Measurements from ENCODE around the gene RHBDF1. TPM values are rescaled to one million over a fixed set of nuclear protein-coding genes. Genes with fewer than 3 reads are reported as not detected.

The RHBDF1 gene
- total RNA-seq, 1 experiment from 2014 or later, result 26.3 TPM

DNA sequence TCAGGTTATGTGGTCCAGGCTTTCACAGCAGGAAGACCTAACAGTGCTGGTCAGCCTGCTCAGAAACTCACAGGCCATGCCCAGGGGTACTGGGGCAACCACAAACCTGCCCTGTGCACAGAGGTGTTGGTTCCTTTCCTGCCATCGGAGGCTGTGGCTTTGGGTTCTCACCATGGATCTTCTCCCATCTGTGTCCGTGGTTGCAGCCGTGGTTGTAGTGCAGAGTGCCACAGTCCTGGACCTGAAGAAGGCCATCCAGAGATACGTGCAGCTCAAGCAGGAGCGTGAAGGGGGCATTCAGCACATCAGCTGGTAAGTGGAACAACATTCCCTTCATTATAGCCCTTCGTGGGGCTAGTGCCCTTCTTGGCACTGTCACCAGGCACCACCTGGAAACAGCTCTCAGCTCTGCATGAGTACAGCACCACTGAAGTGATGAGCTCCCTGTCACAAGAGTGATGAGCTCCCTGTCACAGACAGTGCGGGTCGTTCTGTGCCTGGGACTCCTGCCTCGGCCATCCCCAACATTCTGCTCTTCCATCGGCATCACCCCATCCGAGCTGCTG, 16.8 kb downstream of the RHBDF1 start:
- POLR2A ChIA-PET (ENCODE audit: unreplicated experiment), result no interaction called here
- CTCF ChIA-PET, result no interaction called here
- no peak overlapping the region for H3K4me3 ChIP-seq (ENCODE audit: low read length)
- intact Hi-C loops (cut with micrococcal nuclease), result no loop called here
- H3F3A ChIP-seq (ENCODE audit: low read length, unreplicated experiment), result no peaks in the 10 kb centered on the region
- TF ChIP-seq CTCF (conservative IDR thresholded peaks at IDR 0.05; ENCODE audit: low read depth, low read length) (no peak), EZH2phosphoT487 (IDR thresholded peaks at IDR 0.05; ENCODE audit: borderline replicate concordance, low read length) (no peak), EZH2 (IDR thresholded peaks at IDR 0.05; ENCODE audit: low read length, unreplicated experiment) (no peak)
- no peak overlapping the region for H3K27ac ChIP-seq (ENCODE audit: low read length)
- no peak overlapping the region for H3K9ac ChIP-seq (ENCODE audit: low read length)
- H3K79me2 ChIP-seq (ENCODE audit: low read length), result peaks cover 43% of the 10 kb centered on the region
- H3K9me3 ChIP-seq (ENCODE audit: low read length), result no peaks in the 10 kb centered on the region
- ATAC-seq, result no peak
- no peak overlapping the region for H3K4me2 ChIP-seq (ENCODE audit: low read length)
- no TSS peak for BruUV-seq (replicated peaks)
- no peaks in the 10 kb centered on the region; the same call in 1 of the 2 replicates for H3K36me3 ChIP-seq (ENCODE audit: low read depth, low read length)
- DNase-seq, result no peak
- no peaks in the 10 kb centered on the region for H3K27me3 ChIP-seq (ENCODE audit: low read length)
- 0 out of 2 replicates have a peak, but pooled peaks cover 5% of the 10 kb centered on the region for H3K4me1 ChIP-seq (ENCODE audit: insufficient read depth, low read length)
- H3K9me2 ChIP-seq (replicated peaks; ENCODE audit: low read length), result no peaks in the 10 kb centered on the region
- no peaks in the 10 kb centered on the region for H4K20me1 ChIP-seq (ENCODE audit: low read length)
- no peak overlapping the region for H2AFZ ChIP-seq (ENCODE audit: low read length)

DNA sequence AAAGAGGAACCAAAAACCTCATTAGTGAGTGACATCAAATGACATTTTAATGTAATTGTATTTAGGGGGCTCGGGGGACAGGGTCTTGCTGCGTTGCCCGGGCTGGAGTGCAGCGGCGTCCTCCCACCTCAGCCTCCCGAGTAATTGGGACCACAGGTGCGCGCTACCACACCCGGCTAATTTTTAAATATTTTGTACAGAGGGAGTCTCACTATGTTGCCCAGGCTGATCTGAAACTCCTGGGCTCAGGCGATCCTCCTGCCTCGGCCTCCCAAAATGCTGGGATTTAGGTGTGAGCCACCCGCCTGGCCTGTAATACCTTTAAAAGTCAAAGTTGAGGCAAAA, 18.2 kb downstream of the RHBDF1 start:
- no peaks in the 10 kb centered on the region for H3K9me2 ChIP-seq (replicated peaks; ENCODE audit: low read length)
- H3K4me2 ChIP-seq (ENCODE audit: low read length), result peak overlapping the region; percentile 93
- H3K4me3 ChIP-seq (ENCODE audit: low read length), result peak overlapping the region; percentile 93
- no peaks in the 10 kb centered on the region for H4K20me1 ChIP-seq (ENCODE audit: low read length)
- TSS peak; percentile 49 for BruUV-seq (replicated peaks)
- H3K27me3 ChIP-seq (ENCODE audit: low read length), result no peaks in the 10 kb centered on the region
- no peaks in the 10 kb centered on the region; the same call in 1 of the 2 replicates for H3K36me3 ChIP-seq (ENCODE audit: low read depth, low read length)
- no peak for DNase-seq
- peaks cover 50% of the 10 kb centered on the region for H3K79me2 ChIP-seq (ENCODE audit: low read length)
- no peaks in the 10 kb centered on the region for H3K9me3 ChIP-seq (ENCODE audit: low read length)
- CTCF ChIA-PET, result interaction anchor here (1.2 kb wide), 1 partner anchor 11 kb away, joined by 7 read pairs; no protein-coding TSS in a partner anchor
- peak; percentile 1; the same call in 1 of the 2 replicates for ATAC-seq
- POLR2A ChIA-PET (ENCODE audit: unreplicated experiment), result no interaction called here
- no peak overlapping the region for H3K27ac ChIP-seq (ENCODE audit: low read length)
- intact Hi-C loops (cut with micrococcal nuclease), result no loop called here
- peak overlapping the region; percentile 95 for H2AFZ ChIP-seq (ENCODE audit: low read length)
- no peak for TF ChIP-seq EZH2 (IDR thresholded peaks at IDR 0.05; ENCODE audit: low read length, unreplicated experiment)
- no peak for TF ChIP-seq EZH2phosphoT487 (IDR thresholded peaks at IDR 0.05; ENCODE audit: borderline replicate concordance, low read length)
- TF ChIP-seq CTCF (conservative IDR thresholded peaks at IDR 0.05; ENCODE audit: low read depth, low read length), result no peak
- H3K4me1 ChIP-seq (ENCODE audit: insufficient read depth, low read length), result 0 out of 2 replicates have a peak, but pooled peaks cover 5% of the 10 kb centered on the region
- no peaks in the 10 kb centered on the region for H3F3A ChIP-seq (ENCODE audit: low read length, unreplicated experiment)
- peak overlapping the region; percentile 93 for H3K9ac ChIP-seq (ENCODE audit: low read length)
